ENCODE data around the gene COL25A1.
A peak's percentile ranks its signal among the peaks of the same experiment; 100 is the strongest.
"Not testable (repeated sequence)": the region's sequence is repeated elsewhere in the genome, so short reads cannot be mapped to it uniquely, and the experiment has no call there.

Gene COL25A1

DNA sequence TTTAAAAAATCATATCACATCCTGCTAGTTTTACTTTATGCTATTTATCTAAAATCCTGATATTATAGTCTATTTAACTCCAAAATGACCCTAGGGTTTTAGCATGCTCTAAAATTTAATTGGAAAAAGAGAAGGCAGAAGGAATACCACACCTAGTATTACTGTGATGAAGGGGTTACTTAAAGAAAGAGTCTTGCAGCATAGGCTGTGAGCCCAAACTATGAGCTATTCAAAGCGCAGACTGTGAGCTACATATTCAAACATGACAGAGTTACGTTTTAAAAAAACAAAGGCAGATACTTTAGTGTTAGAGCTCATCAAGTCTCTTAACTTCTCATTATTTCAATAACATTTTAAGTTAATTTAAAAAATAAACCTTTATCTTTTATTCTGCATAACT is 291.9 kb downstream of the COL25A1 start:
- peak; percentile 41 for DNase-seq (ENCODE audit: low read depth)

DNA sequence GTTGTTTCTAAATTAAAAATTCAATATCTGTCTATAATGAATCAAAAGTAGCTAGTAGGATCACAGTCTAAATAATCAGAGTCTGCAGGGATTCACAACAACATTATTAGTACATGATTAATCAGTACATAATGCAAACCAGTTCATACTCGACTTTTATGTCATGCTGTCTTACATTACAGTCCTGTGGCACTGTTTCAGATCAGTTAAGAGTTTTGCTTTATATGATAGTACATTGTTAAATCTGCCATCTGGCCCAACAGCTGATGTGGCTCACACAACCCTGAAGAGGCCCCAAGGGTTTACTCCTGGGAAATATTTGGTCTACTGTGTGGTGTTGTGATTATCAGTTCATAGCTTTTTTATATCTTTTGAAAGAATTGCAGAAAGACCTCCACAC is 292.5 kb downstream of the COL25A1 start:
- peak; percentile 89 for DNase-seq (ENCODE audit: low read depth)

DNA sequence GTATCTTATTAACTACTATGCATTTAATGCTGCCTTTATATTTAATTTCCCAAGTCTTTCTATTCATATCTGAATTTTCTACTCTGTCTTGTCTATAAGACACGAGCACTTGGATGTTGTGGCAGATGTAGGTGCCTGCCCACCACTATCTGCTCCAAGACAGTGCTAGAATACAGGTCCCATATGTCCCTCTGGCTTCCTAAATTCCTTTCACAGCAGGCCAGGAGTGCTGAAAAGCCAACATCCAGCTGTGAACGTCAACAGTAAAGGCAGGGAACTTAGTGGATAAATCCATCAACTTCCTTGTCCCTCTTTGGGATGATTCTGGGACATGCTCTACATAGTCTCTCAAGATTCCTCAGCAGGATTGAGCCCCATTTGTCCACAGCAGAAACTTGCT is 294.5 kb downstream of the COL25A1 start:
- DNase-seq (ENCODE audit: low read depth) = no peak

DNA sequence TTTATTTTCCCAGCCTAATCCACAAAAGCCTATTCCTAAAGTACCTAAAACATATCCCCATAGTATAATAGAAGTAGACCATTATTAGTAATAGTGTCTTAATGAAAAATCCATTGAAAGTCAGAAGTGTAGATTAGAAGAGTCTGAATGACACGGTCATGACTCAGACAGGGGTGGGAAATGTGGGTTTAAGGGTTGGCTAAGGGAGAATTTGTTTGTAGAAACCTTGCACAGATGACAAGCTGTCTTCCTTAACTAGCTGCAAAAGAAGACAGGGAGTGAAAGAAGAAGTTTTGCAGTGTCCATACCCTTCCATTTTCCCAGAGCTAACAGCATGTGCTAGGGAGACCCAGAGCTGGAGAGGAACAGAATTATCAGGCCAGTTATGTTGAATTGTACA is 296.9 kb downstream of the COL25A1 start:
- peak; percentile 87 for DNase-seq (ENCODE audit: low read depth)

DNA sequence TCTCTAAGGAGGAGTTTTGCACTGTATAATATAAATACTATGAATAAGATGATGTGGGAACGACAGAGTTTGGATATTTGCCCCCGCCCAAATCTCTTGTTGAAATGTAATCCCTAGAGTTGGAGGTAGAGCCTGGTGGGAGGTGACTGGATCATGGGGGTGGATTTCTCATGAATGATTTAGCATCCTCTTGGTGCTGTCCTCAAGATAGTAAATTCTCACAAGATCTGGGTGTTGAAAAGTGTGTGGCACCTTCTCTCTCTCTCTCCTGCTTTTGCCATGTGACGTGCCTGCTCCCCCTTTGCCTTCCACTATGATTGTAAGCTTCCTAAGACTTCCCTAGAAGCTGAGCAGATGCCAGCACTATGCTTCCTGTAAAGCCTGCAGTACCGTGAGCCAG is 298.0 kb downstream of the COL25A1 start:
- no peak for DNase-seq (ENCODE audit: low read depth)

DNA sequence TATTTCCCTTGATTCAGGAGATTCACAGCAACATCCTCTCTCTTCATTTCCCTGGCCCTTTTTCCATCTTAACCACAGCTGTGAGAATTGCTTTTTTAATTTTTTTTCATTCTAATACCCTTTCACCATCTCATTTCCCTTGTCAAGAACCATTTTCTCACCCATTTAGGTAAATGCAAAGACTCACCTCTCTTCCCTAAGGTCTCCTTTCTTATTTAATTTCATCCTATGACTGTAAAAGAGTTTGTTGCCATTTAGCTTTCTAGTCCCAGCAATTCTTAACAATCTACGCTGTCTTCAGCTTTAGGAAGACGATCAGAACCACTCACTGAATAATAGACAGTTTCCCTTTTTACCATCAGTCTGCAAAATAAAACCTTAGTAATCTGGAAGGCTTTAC is 298.5 kb downstream of the COL25A1 start:
- no peak for DNase-seq (ENCODE audit: low read depth)

DNA sequence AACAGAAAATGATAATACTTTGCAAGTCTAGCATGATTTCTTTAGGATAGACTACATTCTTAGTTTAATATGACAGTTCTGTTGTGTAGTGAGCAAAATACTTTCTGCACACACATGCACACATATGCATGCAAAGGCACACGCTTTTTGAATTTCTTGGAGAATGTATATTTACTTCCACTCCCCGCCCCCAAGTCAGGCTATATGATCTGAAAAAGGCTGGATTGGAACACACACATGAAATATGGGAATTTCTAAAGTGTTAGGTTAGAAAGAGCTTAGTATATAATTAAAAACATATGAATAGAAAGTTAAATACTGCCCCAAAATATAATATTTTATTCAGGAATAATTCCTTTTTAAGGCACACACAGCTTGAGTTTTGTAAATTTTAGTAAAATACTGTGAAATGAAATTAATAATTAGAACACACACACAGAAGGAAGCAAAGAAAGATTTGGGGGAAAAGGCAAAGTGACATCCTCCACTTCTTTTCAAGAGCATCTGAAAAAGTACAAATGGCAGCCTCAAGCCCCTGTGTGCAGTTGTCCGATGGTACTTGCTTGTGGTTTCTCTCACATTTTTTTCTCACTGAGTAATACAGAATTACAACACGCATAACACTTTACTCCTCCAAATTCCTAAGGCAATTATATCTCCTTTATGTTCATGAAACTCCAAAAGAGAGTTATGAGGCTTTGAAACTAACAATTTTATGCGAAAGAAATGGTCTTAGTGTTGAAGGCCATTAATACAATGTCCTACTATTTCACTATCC is 310.7 kb downstream of the COL25A1 start:
- DNase-seq (ENCODE audit: low read depth) = peak; percentile 83

DNA sequence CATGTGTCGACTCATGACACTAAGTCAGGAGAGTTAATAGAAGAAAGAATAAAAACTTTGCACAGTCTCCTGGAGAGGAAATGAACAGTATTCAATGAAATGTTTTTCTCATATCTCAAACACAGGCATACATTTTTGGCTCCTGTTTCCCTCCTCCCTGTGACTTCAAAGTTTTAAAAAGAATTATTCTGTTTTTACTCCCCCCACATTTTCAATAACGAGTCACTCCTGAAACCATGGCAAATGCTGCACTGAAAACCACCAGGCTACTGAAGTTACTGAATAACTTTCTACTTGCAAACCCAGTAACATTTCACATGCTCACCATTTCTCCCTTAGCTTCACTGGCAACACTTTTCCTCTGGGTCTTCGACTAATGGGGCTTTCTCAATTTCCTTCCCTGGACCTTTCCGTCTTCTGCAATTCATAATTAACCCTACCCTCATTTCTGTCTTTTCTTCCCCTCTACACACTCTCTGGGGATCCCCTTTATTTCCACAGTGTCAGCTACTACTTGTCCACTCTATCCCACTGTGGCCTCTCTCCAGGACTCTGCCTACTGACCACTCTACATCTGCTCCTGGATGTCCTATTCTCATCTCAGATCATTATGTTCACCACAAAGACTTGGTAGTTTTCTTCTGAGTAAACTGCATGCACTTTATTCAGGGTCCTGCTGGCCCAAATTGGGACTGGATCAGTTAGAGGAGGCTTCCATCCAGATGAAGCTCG is 313.8 kb downstream of the COL25A1 start:
- peak; percentile 16 for DNase-seq (ENCODE audit: low read depth)

DNA sequence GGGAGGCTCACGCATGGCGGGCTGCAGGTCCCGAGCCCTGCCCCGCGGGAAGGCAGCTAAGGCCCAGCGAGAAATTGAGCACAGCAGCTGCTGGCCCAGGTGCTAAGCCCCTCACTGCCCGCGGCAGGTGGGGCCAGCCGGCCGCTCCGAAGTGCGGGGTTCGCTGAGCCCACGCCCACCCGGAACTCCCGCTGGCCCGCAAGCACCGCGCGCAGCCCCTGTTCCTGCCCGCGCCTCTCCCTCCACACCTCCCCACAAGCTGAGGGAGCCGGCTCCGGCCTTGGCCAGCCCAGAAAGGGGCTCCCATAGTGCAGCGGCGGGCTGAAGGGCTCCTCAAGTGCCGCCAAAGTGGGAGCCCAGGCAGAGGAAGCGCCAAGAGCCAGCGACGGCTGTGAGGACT is 318.0 kb downstream of the COL25A1 start:
- not testable (repeated sequence) for DNase-seq (ENCODE audit: low read depth)

DNA sequence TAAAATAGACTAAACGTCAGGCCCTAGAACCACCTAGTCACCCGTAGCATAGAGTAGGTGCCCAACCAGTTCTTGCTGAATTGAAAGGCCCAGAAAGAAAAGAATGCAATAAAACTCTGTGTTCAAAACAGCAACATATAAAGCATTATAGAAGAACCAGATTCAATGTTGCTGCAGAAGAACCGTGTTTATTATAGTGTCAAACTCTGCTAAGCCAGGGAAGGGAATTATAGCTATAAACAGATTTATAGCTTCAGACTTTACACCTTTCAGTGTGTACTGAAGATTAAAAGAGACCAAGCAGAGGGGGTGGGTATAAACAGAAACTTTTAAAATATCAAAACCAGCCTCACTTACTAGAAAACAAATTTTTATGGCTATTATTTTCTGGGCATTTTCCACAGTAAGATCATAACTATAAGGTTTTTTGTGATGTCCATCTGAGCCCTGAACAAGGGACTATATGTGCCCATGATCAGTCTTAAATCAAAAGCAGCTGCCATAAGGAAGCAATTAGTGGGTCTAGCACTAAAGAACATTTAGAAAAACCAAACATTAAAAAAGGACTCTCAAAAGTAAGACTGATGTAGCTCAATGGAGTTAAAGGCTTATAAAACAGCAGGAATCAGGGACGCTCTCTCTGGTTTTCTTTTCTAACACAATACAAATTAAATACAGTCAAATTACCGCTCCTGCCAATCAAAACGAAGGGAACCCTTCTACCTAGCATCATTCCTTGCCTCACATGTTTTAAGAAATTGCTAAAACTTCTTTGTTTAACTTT is 319.9 kb downstream of the COL25A1 start:
- DNase-seq (ENCODE audit: low read depth) = no peak

DNA sequence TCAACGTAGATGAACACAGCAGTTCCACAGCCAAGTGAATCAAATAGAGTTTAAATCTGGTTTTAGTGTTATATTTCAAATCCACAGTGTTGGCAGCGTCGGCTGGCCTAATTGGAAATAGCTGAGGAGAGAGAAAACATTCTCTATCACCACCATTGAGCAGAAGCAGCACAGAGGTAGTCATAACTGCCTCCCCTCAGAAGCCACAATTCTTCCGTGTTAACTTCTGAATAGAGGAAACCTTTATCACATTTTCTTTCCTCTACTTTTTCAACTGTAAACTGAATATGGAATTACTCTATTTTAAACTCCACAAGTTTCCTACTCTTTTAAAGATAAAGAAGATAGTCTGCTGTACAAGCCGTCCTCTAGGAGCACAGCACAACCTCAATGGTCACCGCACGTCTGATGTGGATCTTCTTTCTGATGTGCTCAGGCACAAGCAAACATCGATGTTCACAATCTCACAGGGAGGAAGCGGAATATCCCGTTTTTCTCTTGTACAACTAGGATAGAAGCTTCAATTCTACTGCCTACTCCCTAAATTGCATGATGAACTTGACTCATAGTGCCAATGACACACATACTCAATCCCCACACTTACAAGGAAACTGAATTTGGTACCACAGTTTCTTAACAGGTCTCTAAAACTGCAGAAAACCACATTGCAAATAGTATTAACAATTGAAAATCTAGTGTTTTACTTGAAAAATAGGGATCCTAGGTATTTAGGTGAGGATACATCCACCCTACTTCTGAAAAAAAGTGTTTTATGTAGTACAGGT is 321.8 kb downstream of the COL25A1 start:
- no peak for DNase-seq (ENCODE audit: low read depth)

DNA sequence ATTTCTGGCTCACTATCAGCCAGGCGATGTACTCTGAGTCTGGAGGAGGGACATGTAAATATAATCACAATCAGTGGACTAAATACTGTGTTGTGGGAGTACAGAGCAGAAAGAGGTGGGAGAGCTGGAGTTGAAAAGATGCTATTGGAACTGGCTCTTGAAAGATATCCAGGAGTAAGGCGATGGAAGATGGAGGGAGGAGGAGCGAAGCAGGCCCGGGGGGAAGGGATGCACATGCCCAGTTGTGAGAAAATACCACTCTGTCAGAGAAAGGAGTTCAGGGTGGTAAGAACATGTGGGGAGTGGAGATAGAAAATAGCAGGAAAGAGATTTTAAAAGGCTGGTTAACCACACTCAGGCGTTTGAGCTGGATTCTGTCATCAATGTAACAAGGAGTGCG is 322.7 kb downstream of the COL25A1 start:
- no peak for DNase-seq (ENCODE audit: low read depth)

DNA sequence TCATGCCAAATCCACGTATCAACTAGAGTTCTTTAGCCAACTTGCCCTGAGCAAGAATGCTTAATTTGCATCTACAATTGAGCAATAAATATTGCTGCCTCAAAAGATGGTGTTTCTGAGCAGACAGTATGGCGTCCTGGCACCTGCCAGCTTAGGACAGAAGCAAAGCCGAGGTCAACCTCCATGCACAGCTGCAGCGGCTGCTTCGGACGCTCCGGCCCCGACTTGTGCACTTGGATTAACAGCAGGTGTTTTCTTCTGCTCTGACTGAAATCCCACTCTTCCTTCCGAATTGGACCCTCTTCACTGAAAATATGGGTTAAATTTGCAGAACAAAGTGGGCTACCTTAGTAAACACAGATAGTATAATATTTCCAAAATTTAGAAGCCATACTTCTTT is 324.4 kb downstream of the COL25A1 start:
- DNase-seq (ENCODE audit: low read depth) = no peak

DNA sequence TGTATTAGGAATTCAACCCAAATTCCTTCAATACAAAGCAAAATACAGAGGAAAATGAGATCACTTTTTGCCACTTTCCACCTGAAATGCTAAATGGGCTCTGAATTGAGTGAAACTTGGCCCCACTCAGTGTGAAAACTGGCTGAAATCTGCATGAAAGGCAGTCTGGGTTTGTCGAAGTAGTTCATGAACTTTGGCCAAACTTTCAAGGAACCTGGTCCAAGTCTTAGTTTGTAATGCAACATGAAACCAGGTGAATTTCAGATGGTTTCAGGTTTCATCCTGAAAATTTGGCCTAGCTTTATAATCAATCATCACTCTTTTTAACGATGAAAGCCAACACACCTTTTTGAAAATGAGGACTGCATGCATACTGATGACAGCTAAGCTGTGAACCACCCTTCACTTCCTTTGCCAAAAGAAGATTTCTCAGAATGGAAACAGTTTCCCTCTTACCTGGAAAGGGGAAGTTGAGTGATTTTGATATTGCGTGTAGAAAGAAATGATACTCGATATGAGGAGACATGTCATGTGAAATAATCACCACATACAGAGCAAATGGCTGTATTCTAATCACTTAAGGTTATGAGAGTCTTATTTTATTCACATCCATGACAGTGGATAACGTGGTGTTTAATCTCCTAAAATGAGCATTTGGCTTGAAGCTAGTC is 329.7 kb downstream of the COL25A1 start:
- no peak for DNase-seq (ENCODE audit: low read depth)

DNA sequence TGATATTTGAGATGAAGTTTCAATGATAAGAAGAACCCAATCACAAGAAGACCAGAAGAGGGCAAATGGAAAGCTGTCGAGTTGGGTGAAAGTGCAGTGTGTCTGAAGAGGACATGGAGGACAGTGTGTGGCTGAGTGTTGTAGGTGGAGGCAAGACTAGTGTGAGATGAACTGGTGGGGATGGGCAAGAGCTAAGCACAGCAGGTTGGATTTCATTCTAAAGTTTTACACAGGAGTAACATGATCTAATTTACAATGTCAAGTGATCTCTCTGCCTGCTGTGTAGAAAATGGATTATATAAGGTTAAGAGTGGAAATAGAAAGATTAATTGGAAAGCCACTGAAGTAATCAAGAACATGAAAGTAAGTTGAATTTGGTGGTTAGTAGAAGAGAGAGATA is 331.0 kb downstream of the COL25A1 start:
- DNase-seq (ENCODE audit: low read depth) = no peak

DNA sequence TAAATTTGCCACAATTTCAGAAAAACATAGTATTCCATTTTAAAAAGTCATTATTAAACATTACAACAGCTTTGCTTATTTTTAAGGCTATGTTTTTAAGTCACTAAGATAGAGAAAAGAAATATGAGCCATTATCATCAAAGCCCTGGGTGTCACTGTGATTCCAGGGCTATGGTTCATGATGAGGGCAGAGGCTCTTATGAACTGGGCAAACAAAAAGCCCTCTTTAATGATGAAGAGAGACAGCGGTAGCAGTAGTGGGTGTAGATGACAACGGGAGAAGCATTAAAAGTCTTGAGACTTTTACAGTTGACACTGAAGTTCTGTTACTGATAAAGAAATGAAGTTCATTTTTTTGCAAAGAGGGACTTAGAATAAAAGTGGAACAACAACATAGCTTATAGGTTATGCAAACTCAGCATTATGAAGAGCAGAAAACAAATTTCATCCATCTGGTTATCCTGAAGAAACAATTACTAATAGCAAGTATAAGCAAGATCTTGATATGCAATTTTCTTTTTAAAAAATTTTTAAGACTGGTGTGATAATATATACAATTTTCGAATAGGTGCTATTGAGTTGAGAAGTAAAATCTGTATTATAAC is 336.9 kb downstream of the COL25A1 start:
- no peak for DNase-seq (ENCODE audit: low read depth)

DNA sequence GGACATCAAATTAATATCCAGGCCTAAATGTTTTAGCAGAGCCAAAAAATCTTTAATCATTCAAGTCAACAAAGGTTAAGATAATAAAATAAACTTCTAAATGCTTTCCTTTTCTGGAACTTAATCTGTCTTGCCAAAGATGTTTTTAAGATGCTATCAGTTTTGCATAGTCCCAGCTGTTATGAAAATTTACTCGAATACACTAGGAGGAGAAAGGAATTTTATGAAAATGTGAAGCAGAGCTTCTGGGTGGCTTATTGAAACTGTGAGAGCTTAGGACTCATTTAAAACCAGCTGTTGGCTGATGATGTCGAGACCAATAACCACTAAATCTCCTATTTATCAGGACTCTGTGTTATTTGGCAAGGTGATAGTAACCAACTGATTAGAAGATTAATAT is 337.4 kb downstream of the COL25A1 start:
- DNase-seq (ENCODE audit: low read depth) = peak; percentile 7

DNA sequence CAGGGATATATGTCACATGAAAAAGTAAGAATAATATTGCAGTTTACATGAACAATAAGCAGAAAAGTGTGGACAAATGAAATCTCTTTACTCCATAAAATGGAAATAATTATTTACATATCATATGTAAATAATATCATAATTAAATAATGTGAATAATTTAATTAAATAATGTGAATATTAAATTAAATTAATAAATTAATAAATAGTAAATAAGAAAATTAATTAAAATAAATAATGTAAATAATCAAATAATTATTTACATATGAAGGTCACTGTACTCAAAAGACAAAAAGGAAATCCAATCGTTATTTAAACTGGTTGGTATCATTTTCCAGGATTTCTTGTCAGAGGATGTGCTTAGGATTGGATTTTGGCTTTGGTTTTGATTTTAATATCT is 338.5 kb downstream of the COL25A1 start:
- DNase-seq (ENCODE audit: low read depth) = no peak

DNA sequence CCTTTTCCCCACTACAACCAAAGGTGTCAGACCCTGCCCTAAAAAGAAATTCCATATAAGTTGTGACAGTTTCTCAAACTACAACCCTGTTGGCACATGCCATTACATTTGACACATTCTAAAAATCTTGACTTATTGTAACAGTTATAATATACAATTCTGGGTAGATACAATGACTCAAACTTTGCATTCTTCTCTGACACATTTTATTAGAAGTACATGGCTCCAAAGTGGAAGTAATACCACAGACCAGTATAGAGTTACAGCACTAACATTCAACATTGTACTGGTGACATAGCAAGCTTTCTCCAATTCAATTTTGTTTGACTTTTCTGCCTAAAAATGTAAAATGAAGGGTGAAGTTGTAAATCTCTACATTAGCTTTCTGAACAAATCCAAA is 343.0 kb downstream of the COL25A1 start:
- DNase-seq (ENCODE audit: low read depth) = peak; percentile 53

DNA sequence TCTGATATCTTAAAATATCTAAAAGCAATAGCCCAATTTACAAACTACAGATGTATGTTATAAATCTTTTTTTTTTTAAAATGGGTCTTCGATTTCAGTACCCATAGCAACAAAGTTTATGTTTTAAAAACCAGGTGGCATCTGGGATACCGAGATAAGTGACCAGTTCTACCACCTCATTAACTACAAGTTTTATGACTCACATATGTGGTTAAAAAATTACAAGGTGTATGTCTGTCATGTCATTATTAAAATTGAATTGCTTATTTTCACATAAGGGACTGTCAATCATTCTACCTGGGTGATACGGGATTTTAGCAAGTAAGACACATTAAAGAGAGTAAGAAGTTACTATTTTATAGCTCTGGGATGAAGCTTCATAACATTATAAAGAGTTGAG is 347.6 kb downstream of the COL25A1 start:
- no peak for DNase-seq (ENCODE audit: low read depth)

DNA sequence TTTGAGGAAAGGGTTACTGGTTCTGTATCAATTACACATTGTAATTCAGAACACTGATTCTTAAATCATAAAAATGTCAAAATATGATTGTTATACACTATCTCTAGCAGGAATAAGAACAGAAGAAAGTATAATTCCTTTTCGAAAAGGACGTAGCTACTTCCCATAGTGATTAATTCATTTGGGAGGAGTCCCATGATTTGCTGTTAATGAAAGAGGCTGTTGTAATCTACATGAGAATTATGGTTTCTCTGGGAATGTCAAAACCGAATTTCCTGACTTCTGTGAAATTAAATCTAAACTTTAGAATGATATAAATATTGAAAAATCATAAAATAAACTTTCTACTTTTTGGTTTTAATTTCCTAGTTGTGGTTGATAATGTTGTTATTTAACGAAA is 348.5 kb downstream of the COL25A1 start:
- no peak for DNase-seq (ENCODE audit: low read depth)

Measured in iris pigment epithelial cell (primary cell).